ENCODE data around the gene ADGRL2. TPM values are rescaled to one million over a fixed set of nuclear protein-coding genes. Genes with fewer than 3 reads are reported as not detected.

Gene ADGRL2
- total RNA-seq, 3 donors from 2014 or later: 59.6 to 78.0 (median 74.7) TPM

- Histone ChIP-seq H3K9me3 (no peaks in the 10 kb centered on the region), H3K27ac (peak overlapping the region; percentile 8 to 20), H3K27me3 (no peaks in the 10 kb centered on the region), H3K36me3 (no peaks in the 10 kb centered on the region), H3K4me3 (no peak overlapping the region), H3K4me1 (no peaks in the 10 kb centered on the region)
- TF ChIP-seq POLR2AphosphoS5 (IDR thresholded peaks at IDR 0.05) (no peak), CTCF (IDR thresholded peaks at IDR 0.05) (no peak), POLR2A (IDR thresholded peaks at IDR 0.05) (no peak)
- intact Hi-C loops (cut with DNase I; ENCODE audit: low total_unique reads): no loop called here
- peak in 1 of 2 donors; percentile 33 for DNase-seq (ENCODE audit: low spot score in 2 of 2)
Measured at GRCh38 chr1:81998165-81998564, 197.4 kb downstream of the ADGRL2 start.

GRCh38 chr1:81999364-81999763 is 198.6 kb downstream of the ADGRL2 start:
- intact Hi-C loops (cut with DNase I; ENCODE audit: low total_unique reads): no loop called here
- Histone ChIP-seq H3K4me1 (no peaks in the 10 kb centered on the region), H3K9me3 (no peaks in the 10 kb centered on the region), H3K36me3 (no peaks in the 10 kb centered on the region), H3K27me3 (no peaks in the 10 kb centered on the region), H3K27ac (no peak overlapping the region), H3K4me3 (no peak overlapping the region)
- TF ChIP-seq POLR2AphosphoS5 (IDR thresholded peaks at IDR 0.05): no peak
- TF ChIP-seq CTCF (IDR thresholded peaks at IDR 0.05): no peak
- no peak for TF ChIP-seq POLR2A (IDR thresholded peaks at IDR 0.05)
- DNase-seq (ENCODE audit: low spot score in 2 of 2): no peak

GRCh38 chr1:82000221-82000620 is 199.5 kb downstream of the ADGRL2 start:
- DNase-seq (ENCODE audit: low spot score in 2 of 2): no peak
- no peak for TF ChIP-seq POLR2AphosphoS5 (IDR thresholded peaks at IDR 0.05)
- TF ChIP-seq POLR2A (IDR thresholded peaks at IDR 0.05): no peak
- TF ChIP-seq CTCF (IDR thresholded peaks at IDR 0.05): no peak
- no peaks in the 10 kb centered on the region for H3K9me3 ChIP-seq
- no peaks in the 10 kb centered on the region for H3K4me1 ChIP-seq
- intact Hi-C loops (cut with DNase I; ENCODE audit: low total_unique reads): no loop called here
- H3K36me3 ChIP-seq: no peaks in the 10 kb centered on the region
- no peaks in the 10 kb centered on the region for H3K27me3 ChIP-seq
- no peak overlapping the region for H3K27ac ChIP-seq
- no peak overlapping the region for H3K4me3 ChIP-seq

GRCh38 chr1:82001345-82001744 is 200.6 kb downstream of the ADGRL2 start:
- Histone ChIP-seq H3K36me3 (no peaks in the 10 kb centered on the region), H3K27ac (no peak overlapping the region), H3K4me3 (no peak overlapping the region), H3K4me1 (no peaks in the 10 kb centered on the region), H3K9me3 (no peaks in the 10 kb centered on the region), H3K27me3 (no peaks in the 10 kb centered on the region)
- no peak for DNase-seq (ENCODE audit: low spot score in 2 of 2)
- TF ChIP-seq POLR2A (IDR thresholded peaks at IDR 0.05) (no peak), CTCF (IDR thresholded peaks at IDR 0.05) (no peak), POLR2AphosphoS5 (IDR thresholded peaks at IDR 0.05) (no peak)
- intact Hi-C loops (cut with DNase I; ENCODE audit: low total_unique reads): no loop called here

- Histone ChIP-seq H3K4me3 (no peak overlapping the region), H3K4me1 (no peaks in the 10 kb centered on the region), H3K27ac (no peak overlapping the region), H3K36me3 (no peaks in the 10 kb centered on the region), H3K9me3 (no peaks in the 10 kb centered on the region), H3K27me3 (no peaks in the 10 kb centered on the region)
- intact Hi-C loops (cut with DNase I; ENCODE audit: low total_unique reads): no loop called here
- DNase-seq (ENCODE audit: low spot score in 2 of 2): no peak
- TF ChIP-seq POLR2A (IDR thresholded peaks at IDR 0.05) (no peak), CTCF (IDR thresholded peaks at IDR 0.05) (no peak), POLR2AphosphoS5 (IDR thresholded peaks at IDR 0.05) (no peak)
Measured at GRCh38 chr1:82007804-82008203, 207.1 kb downstream of the ADGRL2 start.
